ENCODE measurements around the gene SLC26A6.

Gene SLC26A6

DNA sequence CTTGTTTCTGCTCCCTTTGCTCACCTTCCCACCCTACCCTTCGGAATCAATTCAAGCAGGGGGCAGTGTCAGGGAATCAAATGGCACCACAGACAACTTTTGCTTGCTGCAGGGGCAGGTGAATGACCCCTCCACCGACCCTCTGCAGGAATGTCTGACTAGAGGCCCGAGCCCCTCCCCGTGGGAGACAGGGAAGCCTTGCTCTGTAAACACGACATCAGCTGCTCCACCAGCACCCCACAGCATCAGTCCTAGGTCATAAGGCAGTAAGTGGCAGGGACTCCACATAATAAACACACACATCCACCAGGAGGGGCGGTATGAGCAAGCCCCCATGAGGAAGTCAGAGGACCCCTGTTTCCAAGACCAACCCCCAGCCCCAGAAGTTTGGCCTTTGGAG is 2.0 kb upstream of the SLC26A6 start:
- H3K27ac ChIP-seq: no peak overlapping the region
- TF ChIP-seq, protein P1, sequence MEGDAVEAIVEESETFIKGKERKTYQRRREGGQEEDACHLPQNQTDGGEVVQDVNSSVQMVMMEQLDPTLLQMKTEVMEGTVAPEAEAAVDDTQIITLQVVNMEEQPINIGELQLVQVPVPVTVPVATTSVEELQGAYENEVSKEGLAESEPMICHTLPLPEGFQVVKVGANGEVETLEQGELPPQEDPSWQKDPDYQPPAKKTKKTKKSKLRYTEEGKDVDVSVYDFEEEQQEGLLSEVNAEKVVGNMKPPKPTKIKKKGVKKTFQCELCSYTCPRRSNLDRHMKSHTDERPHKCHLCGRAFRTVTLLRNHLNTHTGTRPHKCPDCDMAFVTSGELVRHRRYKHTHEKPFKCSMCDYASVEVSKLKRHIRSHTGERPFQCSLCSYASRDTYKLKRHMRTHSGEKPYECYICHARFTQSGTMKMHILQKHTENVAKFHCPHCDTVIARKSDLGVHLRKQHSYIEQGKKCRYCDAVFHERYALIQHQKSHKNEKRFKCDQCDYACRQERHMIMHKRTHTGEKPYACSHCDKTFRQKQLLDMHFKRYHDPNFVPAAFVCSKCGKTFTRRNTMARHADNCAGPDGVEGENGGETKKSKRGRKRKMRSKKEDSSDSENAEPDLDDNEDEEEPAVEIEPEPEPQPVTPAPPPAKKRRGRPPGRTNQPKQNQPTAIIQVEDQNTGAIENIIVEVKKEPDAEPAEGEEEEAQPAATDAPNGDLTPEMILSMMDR (conservative IDR thresholded peaks at IDR 0.05): no peak
- no peak for TF ChIP-seq ZFX (IDR thresholded peaks at IDR 0.05)

DNA sequence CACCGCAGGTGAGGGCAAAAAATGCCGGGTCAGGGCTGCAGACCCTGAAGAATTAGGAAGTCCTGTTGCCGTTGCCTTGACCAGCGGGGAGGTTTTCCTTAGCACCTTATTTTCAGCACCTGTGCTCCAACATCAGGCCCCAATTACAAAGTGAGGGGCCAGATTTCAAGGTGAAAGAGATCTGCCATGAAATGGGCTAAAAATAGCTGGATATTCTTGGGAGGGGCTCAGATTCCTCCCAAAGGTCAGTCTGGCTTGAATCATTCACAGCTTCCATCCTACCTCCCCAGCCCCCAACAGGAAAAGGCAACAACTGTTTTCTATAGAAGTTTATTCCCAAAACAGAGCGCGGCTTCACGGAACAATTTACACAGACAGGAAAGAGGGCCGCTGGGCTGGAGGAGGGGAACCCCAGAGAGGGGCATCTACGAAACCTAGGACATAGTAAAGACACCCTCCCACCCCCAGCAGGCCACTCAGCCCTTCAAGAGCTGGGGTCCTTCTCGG is 941 bp upstream of the SLC26A6 start:
- peak overlapping the region; percentile 95 for H3K27ac ChIP-seq
- TF ChIP-seq, protein P1 (conservative IDR thresholded peaks at IDR 0.05): no peak
- no peak for TF ChIP-seq ZFX (IDR thresholded peaks at IDR 0.05)

DNA sequence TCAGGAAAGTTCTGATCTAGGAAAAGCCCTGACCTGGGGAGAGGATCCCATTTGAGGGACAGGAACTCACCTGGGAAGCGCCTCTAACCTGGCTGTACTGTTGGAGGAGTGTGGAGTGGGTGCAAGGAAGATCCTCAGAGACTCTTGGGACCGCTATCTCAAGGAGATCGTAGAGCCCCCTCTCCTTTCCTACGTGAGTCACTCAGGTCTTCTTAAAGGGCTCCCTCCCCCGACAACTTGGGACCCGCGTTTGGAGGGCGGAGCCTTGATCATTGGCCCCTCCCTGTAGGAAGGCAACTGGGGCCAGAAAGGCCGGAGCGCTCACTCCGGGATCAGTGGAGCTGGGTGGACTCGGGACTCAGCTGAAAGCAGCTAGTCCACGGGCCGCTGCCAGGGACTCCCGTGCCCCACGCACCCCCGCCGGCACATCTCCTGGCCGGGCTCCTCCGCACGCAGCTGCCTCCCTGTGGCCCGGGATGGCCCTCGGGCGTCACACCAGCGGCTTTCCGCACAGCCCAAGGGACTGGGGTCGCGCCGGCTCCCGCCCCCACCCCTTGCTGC is 520 bp downstream of the SLC26A6 start:
- H3K27ac ChIP-seq: peak overlapping the region; percentile 95

DNA sequence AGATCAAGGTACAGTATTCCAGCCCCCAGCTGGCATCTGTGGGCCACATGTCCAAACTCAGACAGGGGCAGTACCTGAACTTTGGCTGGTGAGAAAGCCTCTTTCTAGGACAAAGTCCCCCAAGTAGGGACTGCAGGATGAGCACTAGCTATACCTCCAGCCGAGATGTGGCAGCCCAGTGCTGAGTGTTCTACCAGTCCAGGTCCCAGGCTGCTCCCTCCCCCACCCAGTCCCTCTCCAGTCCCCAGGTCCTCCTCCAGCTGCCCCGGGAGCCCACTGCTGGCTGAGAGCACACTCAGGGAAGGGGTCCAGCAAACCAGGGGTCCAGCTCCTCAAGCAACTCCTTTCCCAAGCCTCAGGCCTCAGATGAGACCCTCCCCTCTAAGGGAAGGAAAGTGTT is 1.5 kb downstream of the SLC26A6 start:
- H3K27ac ChIP-seq: peak overlapping the region; percentile 95
- TF ChIP-seq ZFX (IDR thresholded peaks at IDR 0.05): no peak
- TF ChIP-seq, protein P1 (conservative IDR thresholded peaks at IDR 0.05): no peak

More for the DNA sequence above, 520 bp downstream of the SLC26A6 start:
- TF ChIP-seq, protein P1 (conservative IDR thresholded peaks at IDR 0.05): no peak
- no peak for TF ChIP-seq ZFX (IDR thresholded peaks at IDR 0.05)

DNA sequence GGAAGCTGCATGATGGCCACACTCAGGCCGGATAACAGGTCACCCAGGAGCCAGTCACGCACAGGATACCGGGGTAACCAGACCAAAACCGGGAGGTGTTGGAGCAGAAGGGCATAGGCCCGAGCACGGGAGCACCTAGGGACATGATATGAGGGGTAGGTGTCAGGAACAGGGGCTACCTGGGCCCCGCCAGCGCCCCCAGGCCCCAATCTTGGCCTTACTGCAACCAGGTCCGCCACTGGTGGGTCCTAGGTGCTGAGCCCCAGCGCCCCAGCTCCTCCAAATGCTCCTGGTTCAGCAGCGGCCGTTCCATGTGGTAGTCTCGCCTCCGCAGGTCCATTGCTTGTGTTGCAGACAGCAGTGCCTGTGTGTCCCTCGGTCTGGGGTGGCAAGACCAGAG is 2.0 kb downstream of the SLC26A6 start:
- H3K27ac ChIP-seq: no peak overlapping the region
- no peak for TF ChIP-seq ZFX (IDR thresholded peaks at IDR 0.05)
- TF ChIP-seq, protein P1 (conservative IDR thresholded peaks at IDR 0.05): no peak

DNA sequence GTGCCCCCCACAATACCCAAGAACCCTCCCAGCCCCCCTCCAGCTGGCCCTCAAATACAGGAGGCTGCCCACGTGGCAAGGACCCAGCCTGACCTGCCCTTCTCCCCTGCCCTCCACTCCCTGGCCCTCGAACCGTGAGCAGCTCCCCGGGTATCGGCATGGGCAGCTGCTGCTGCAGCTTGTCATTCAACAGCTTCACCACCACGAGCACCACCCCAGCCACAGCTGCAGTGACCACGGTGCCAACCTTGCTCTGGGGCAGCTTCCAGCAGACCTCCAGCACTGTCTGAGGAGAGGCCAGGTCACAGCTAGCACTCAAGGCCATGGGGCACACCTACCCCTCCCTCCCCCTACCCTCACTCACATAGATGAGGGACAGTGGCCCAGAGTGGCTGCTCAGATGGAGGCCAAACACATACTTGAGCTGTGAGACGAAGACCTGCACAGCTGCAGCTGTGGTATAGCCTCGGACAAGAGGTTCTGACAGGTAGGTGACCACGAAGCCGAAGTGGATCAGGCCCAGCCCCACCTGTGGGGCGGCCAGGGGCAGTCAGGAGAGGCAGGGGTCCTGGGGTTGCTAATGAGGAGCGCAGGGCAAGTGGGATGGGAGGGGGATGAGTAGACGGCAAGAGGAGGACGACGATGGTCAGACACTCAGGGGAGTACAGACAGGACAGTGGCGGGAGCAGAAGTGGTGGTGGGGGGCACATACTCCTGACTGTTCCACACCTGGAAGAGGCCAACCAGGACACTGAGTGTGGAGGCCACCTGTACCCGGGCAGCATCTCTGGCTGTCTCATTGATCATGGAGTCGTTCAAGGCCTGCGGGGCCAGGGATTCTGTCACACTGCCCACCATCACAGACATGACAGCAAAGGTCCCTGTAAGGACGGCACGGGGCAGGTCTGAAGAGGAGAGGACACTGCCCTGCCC is 3.5 kb downstream of the SLC26A6 start:
- H3K27ac ChIP-seq: no peak overlapping the region
- TF ChIP-seq, protein P1 (conservative IDR thresholded peaks at IDR 0.05): no peak
- TF ChIP-seq ZFX (IDR thresholded peaks at IDR 0.05): no peak

DNA sequence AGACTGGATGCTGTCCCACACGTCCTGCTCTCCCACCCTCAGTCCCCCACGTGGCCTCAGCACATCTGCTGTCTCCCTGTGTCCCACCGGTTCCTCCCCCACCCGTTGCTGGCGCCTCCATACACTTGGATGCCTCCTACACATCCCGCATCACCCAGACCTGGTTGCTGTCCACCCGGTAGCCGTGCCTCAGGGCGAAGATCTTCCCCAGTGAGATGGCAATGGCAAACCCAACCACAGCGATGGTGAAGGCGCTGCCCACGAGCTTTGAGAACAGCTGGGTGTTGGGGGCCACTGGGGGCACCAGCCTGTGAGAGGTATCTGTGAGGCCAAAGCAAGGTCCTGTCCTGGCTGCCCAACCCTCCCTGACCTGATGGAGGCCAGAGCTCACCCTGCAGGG is 4.4 kb downstream of the SLC26A6 start:
- TF ChIP-seq, protein P1 (conservative IDR thresholded peaks at IDR 0.05): no peak
- no peak for TF ChIP-seq ZFX (IDR thresholded peaks at IDR 0.05)
- H3K27ac ChIP-seq: no peak overlapping the region
